ENCODE results near the gene SCFD1.
"Not testable (repeated sequence)": the region's sequence is repeated elsewhere in the genome, so short reads cannot be mapped to it uniquely, and the experiment has no call there.

SCFD1 gene

GRCh38 chr14:30680776-30681175 lies 58.7 kb downstream of the SCFD1 start:
- DNase-seq, result not testable (repeated sequence)

- no peak for DNase-seq
Measured at GRCh38 chr14:30681752-30682355, 59.7 kb downstream of the SCFD1 start.

- DNase-seq, result peak; percentile 71
Measured at GRCh38 chr14:30690487-30691355, 68.6 kb downstream of the SCFD1 start.

GRCh38 chr14:30691751-30692398 lies 69.8 kb downstream of the SCFD1 start:
- DNase-seq, result no peak

- DNase-seq, result no peak
Measured at GRCh38 chr14:30692669-30693068, 70.5 kb downstream of the SCFD1 start.

- DNase-seq, result no peak
Measured at GRCh38 chr14:30698463-30698862, 76.3 kb downstream of the SCFD1 start.

- no peak for DNase-seq
Measured at GRCh38 chr14:30706704-30707103, 84.6 kb downstream of the SCFD1 start.

GRCh38 chr14:30708157-30708556 lies 86.0 kb downstream of the SCFD1 start:
- no peak for DNase-seq

GRCh38 chr14:30709201-30709600 lies 87.1 kb downstream of the SCFD1 start:
- DNase-seq, result no peak

GRCh38 chr14:30710876-30711275 lies 88.8 kb downstream of the SCFD1 start:
- DNase-seq, result no peak

GRCh38 chr14:30719137-30719536 lies 97.0 kb downstream of the SCFD1 start:
- no peak for DNase-seq

GRCh38 chr14:30725763-30726162 lies 103.6 kb downstream of the SCFD1 start:
- DNase-seq, result no peak

- DNase-seq, result no peak
Measured at GRCh38 chr14:30728471-30728870, 106.4 kb downstream of the SCFD1 start.

GRCh38 chr14:30737916-30738315 lies 115.8 kb downstream of the SCFD1 start:
- no peak for DNase-seq

- DNase-seq, result no peak
Measured at GRCh38 chr14:30738978-30739377, 116.9 kb downstream of the SCFD1 start.

- DNase-seq, result no peak
Measured at GRCh38 chr14:30748343-30748742, 126.2 kb downstream of the SCFD1 start.

GRCh38 chr14:30751646-30752416 lies 129.7 kb downstream of the SCFD1 start:
- DNase-seq, result peak; percentile 2

GRCh38 chr14:30753452-30753851 lies 131.3 kb downstream of the SCFD1 start:
- no peak for DNase-seq

- no peak for DNase-seq
Measured at GRCh38 chr14:30754778-30755177, 132.7 kb downstream of the SCFD1 start.

- DNase-seq, result no peak
Measured at GRCh38 chr14:30756594-30756993, 134.5 kb downstream of the SCFD1 start.

- no peak for DNase-seq
Measured at GRCh38 chr14:30757082-30757481, 135.0 kb downstream of the SCFD1 start.

- no peak for DNase-seq
Measured at GRCh38 chr14:30759172-30760125, 137.3 kb downstream of the SCFD1 start.

Measured in CD4-positive, alpha-beta T cell treated with Interleukin-21 for 1 hour (primary cell).